ENCODE measurements around the gene SYNGR4.

DNA sequence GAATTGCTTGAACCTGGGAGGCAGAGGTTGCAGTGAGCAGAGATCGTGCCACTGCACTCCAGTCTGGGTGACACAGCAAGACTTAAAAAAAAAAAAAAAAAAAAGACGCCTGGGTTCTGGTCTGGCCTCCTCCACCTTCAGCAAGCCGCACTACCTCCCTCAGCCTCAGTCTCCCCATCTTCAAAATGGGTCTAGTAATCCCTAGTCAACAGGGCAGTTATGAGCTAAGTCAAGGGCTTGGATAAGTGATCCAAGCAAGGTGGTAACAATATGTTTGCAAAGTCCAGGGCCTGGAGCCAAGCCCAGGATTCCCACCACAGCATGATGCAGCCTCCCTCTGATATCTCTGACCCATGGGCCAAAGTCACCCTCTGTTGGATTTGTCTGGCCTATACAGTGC is 22.8 kb downstream of the SYNGR4 start:
- no peak for TF ChIP-seq CTCF (conservative IDR thresholded peaks at IDR 0.05; ENCODE audit: low read depth, low read length)
- TF ChIP-seq EZH2 (IDR thresholded peaks at IDR 0.05; ENCODE audit: borderline replicate concordance, low read depth, low read length, poor library complexity, severe bottlenecking) = no peak
